H1 (cell line): ENCODE data around the gene PDZD2. TPM values are rescaled to one million over a fixed set of nuclear protein-coding genes. Genes with fewer than 3 reads are reported as not detected.

ENCODE experiments used
- CBX8 ChIP-seq: fragments of 300-800, 300-1000 bp; sonication (generic); IDR thresholded peaks from 2 replicates; pipeline ENCODE4 v1.7.1; 2016; ENCODE audit warnings: low read depth, low read length, borderline replicate concordance
- CHD7 ChIP-seq: fragments of 300-600 bp; sonication (generic); IDR thresholded peaks from 2 replicates; pipeline ENCODE4 v1.7.1; 2012; ENCODE audit warnings: low read length, moderate library complexity, mild to moderate bottlenecking, inconsistent platforms; ENCODE audit not compliant: insufficient replicate concordance
- E2F6 ChIP-seq: IDR thresholded peaks from 2 replicates; pipeline ENCODE4 v1.6.1; 2012; ENCODE audit warnings: inconsistent platforms
- HDAC6 ChIP-seq: IDR thresholded peaks from one replicate; pipeline ENCODE4 v1.7.1; 2012; ENCODE audit warnings: low read depth, mild to moderate bottlenecking, inconsistent platforms, low read length, moderate library complexity
- JUN ChIP-seq: IDR thresholded peaks from 2 replicates; pipeline ENCODE4 v1.6.1; 2011; ENCODE audit warnings: low read depth, mild to moderate bottlenecking, improper control_type of control experiment, low read length
- PHF8 ChIP-seq: fragments of 200-600 bp; sonication (generic); conservative IDR thresholded peaks from 2 replicates; pipeline ENCODE4 v1.7.1; 2012; ENCODE audit warnings: low read depth, mild to moderate bottlenecking, inconsistent platforms, low read length, moderate library complexity
- POU5F1 ChIP-seq: IDR thresholded peaks from 2 replicates; pipeline ENCODE4 v1.6.1; 2011; ENCODE audit warnings: low read depth, mild to moderate bottlenecking, low read length, moderate library complexity
- RXRA ChIP-seq: IDR thresholded peaks from 2 replicates; pipeline ENCODE4 v1.6.1; 2011; ENCODE audit warnings: low read depth, mild to moderate bottlenecking, low read length, moderate library complexity; ENCODE audit not compliant: insufficient read depth
- TAF1 ChIP-seq: IDR thresholded peaks from 2 replicates; pipeline ENCODE4 v1.6.1; 2011; ENCODE audit warnings: mild to moderate bottlenecking, low read depth, low read length
- polyA plus RNA-seq, 7 experiments: library from polyadenylated mRNA; depleted of rRNA in 3 of 7; stranded (reverse) in 5 of 7; unstranded in 2 of 7; fragments of >200 nt in 5 of 7; fragments of 200-250 nt in 2 of 7; gene quantifications; 1 replicate in 5 of 7; 2 replicates in 1 of 7; 4 replicates in 1 of 7; pipeline versions ENCODE4 v1.2.1 to v1.2.3, GENCODE V29; 2011 to 2013; ENCODE audit warnings: missing spikeins in 2 of 7, mixed read lengths in 2 of 7
- total RNA-seq: library from RNA; stranded (reverse); fragmentation: NEBNext Ultra II Directional; extraction: Animal tissue kit (Norgen Biotek cat#: 25700); gene quantifications from 2 replicates; pipeline ENCODE4 v1.2.1, GENCODE V29; 2021

PDZD2 gene
- total and polyA plus RNA-seq, 2 of the 8 experiments (the other 6 are each of a cell fraction or from before 2014, with no cell fraction given), result 1.2 to 6.8 TPM

- TF ChIP-seq E2F6 (peak; percentile 91), PHF8 (no peak), POU5F1 (no peak), CBX8 (no peak), JUN (no peak), TAF1 (no peak), CHD7 (no peak), HDAC6 (no peak), RXRA (no peak)
Measured at GRCh38 chr5:31911291-31912265, 272.6 kb downstream of the PDZD2 start (continued).
